K562 (cell line): ENCODE measurements around the gene EPHB2. TPM values are rescaled to one million over a fixed set of nuclear protein-coding genes. Genes with fewer than 3 reads are reported as not detected.

Source experiments
- ATAC-seq: fragments of 200-7000 bp; cut with Tn5 transposase; 3 replicates; pipeline ENCODE4 v1.9.1; 2020; ENCODE audit warnings: moderate library complexity
- BruUV-seq: library from RNA; stranded (reverse); fragments of 400-500 nt; replicated peaks from 2 replicates; lab custom pipeline; 2021; lab: Mats Ljungman, UMichigan
- CTCF ChIA-PET: fragments of 300-600 bp; formaldehyde crosslinking; extraction: SDS; loops from one replicate; lab custom pipeline; 2021; ENCODE audit warnings: low intra/inter-chr PET ratio; lab: Yijun Ruan, JAX
- POLR2A ChIA-PET: fragments of 300-600, 350-650 bp; sonication (Branson Sonifier 250); formaldehyde crosslinking; extraction: SDS; loops from one replicate; lab custom pipeline; 2021; ENCODE audit warnings: antibody characterized with exemption, inconsistent platforms; lab: Yijun Ruan, JAX
- DNase-seq, 4 experiments: peaks; one replicate each; pipeline versions ENCODE4 v3.0.0 to v3.0.0-alpha.2; 2011 to 2018; ENCODE audit warnings: low spot score in 3 of 4, mixed read lengths in 3 of 4; ENCODE audit errors: extremely low read depth in 1 of 4
- FAIRE-seq: peaks from 2 replicates; lab custom pipeline; 2011; peaks lifted over from hg19 to GRCh38; lab: Jason Lieb, UNC
- H2AFZ ChIP-seq: 2 replicates; pipeline ENCODE4 v1.6.0; 2011; ENCODE audit warnings: low read depth, low read length, control low read depth, inconsistent platforms
- H3K27ac ChIP-seq: fragments of 200-600 bp; 3 replicates; pipeline ENCODE4 v1.8.0; 2011; ENCODE audit warnings: low read depth, mild to moderate bottlenecking, control low read depth, inconsistent platforms, low read length, moderate library complexity, mixed read lengths; ENCODE audit errors: extremely low read depth
- H3K27me3 ChIP-seq, 2 experiments: fragments of 300-600 bp in 1 of 2; 2 replicates in 1 of 2; 3 replicates in 1 of 2; pipeline versions ENCODE4 v1.6.0 to v1.8.0; 2011; ENCODE audit warnings: inconsistent platforms in 2 of 2, low read length in 2 of 2, mild to moderate bottlenecking in 1 of 2, mixed read lengths in 1 of 2, moderate library complexity in 1 of 2; ENCODE audit not compliant: control insufficient read depth in 2 of 2, insufficient read depth in 2 of 2
- H3K36me3 ChIP-seq: fragments of 300-600 bp; 3 replicates; pipeline ENCODE4 v1.8.0; 2011; ENCODE audit warnings: mild to moderate bottlenecking, low read length, inconsistent platforms; ENCODE audit not compliant: control insufficient read depth, insufficient read depth
- H3K4me1 ChIP-seq, 2 experiments: fragments of 200-600 bp in 1 of 2; replicated peaks in 1 of 2; 2 replicates in 1 of 2; 3 replicates in 1 of 2; pipeline versions ENCODE4 v1.5.1 to v1.8.0; 2011; ENCODE audit warnings: inconsistent platforms in 2 of 2, low read length in 2 of 2, mild to moderate bottlenecking in 1 of 2, mixed read lengths in 1 of 2, moderate library complexity in 1 of 2; ENCODE audit not compliant: control insufficient read depth in 2 of 2, insufficient read depth in 2 of 2
- H3K4me2 ChIP-seq: 2 replicates; pipeline ENCODE4 v1.6.1; 2011; ENCODE audit warnings: low read length, control low read depth, inconsistent platforms, mixed read lengths; ENCODE audit not compliant: insufficient read depth
- H3K4me3 ChIP-seq: fragments of 200-600 bp; sonication (generic), shearing (Covaris generic); 2 replicates; pipeline ENCODE4 v1.5.1; 2016; ENCODE audit warnings: control low read depth, inconsistent platforms
- H3K79me2 ChIP-seq: fragments of 200-600 bp; 3 replicates; pipeline ENCODE4 v1.8.0; 2011; ENCODE audit warnings: low read length, inconsistent platforms; ENCODE audit not compliant: control insufficient read depth, insufficient read depth
- H3K9ac ChIP-seq, 2 experiments: 2 replicates each; pipeline versions ENCODE4 v1.6.0 to v1.6.1; 2011; ENCODE audit warnings: low read depth in 2 of 2, low read length in 2 of 2, control low read depth in 1 of 2, inconsistent platforms in 1 of 2, mild to moderate bottlenecking in 1 of 2, mixed read lengths in 1 of 2; ENCODE audit not compliant: insufficient read depth in 1 of 2
- H3K9me1 ChIP-seq: one replicate; pipeline ENCODE4 v1.6.0; 2011; ENCODE audit warnings: inconsistent platforms, mild to moderate bottlenecking, low read length, moderate library complexity; ENCODE audit not compliant: control insufficient read depth, insufficient read depth
- H3K9me3 ChIP-seq: replicated peaks from 2 replicates; pipeline ENCODE4 v1.5.1; 2011; ENCODE audit warnings: low read depth, low read length, inconsistent platforms; ENCODE audit not compliant: control insufficient read depth, insufficient read depth
- H4K20me1 ChIP-seq: replicated peaks from 2 replicates; pipeline ENCODE4 v1.6.1; 2011; ENCODE audit warnings: low read length, inconsistent platforms, mixed read lengths; ENCODE audit not compliant: control insufficient read depth, insufficient read depth
- RBM25 ChIP-seq: fragments of 200-400 bp; formaldehyde crosslinking; IDR thresholded peaks from 2 replicates; pipeline ENCODE4 v1.6.1; 2018; ENCODE audit warnings: low read length, low read depth, moderate library complexity; ENCODE audit not compliant: severe bottlenecking
- SETDB1 ChIP-seq: IDR thresholded peaks from one replicate; pipeline ENCODE4 v1.6.1; 2012; ENCODE audit warnings: low read length, control low read depth, inconsistent platforms
- TEAD1 ChIP-seq, 2 experiments: fragments of 450-650 bp in 1 of 2; sonication (generic) in 1 of 2; formaldehyde crosslinking; IDR thresholded peaks; 2 replicates each; pipeline versions ENCODE4 v1.4.0 to v1.8.0; 2020 to 2022; ENCODE audit warnings: mild to moderate bottlenecking in 2 of 2, missing genetic modification reagents in 1 of 2
- ZNF124 ChIP-seq: sonication (generic); formaldehyde crosslinking; IDR thresholded peaks from 2 replicates; pipeline ENCODE4 v1.8.1; 2022; ENCODE audit warnings: missing genetic modification reagents
- ZNF146 ChIP-seq: IDR thresholded peaks from one replicate; pipeline ENCODE4 v1.6.1; 2018; ENCODE audit warnings: missing compliant biosample characterization; ENCODE audit not compliant: unreplicated experiment
- ZNF444 ChIP-seq: fragments of 250-450 bp; sonication (Bioruptor Pico); IDR thresholded peaks from 2 replicates; pipeline ENCODE4 v1.4.0; 2020; ENCODE audit warnings: mild to moderate bottlenecking, moderate library complexity
- ZNF57 ChIP-seq: fragments of 450-650 bp; formaldehyde crosslinking; IDR thresholded peaks from 2 replicates; pipeline ENCODE4 v1.4.0; 2020; ENCODE audit warnings: mild to moderate bottlenecking, moderate library complexity
- WGBS: fragments of 100-300 bp; shearing (Covaris generic); methylation state at CpG from one replicate; pipeline ENCODE4 v1.1.6; 2016; ENCODE audit warnings: low coverage, mixed read lengths; ENCODE audit not compliant: insufficient coverage; ENCODE audit errors: missing lambda C conversion rate; 5-methylcytosine and 5-hydroxymethylcytosine counted together
- in situ Hi-C: fragments of 300-500 bp; cut with MboI; formaldehyde crosslinking; loops from 4 replicates; pipeline ENCODE4 v1.15.0; 2018; ENCODE audit warnings: inconsistent platforms, mixed read lengths
- intact Hi-C: fragments of 100-400 bp; cut with micrococcal nuclease; formaldehyde crosslinking; loops from 2 replicates; pipeline ENCODE4 v1.14.2; 2022
- microRNA-seq: library from miRNA; unstranded; fragments of <30 nt; microRNA quantifications from one replicate; pipeline ENCODE4, GENCODE V29; 2018; ENCODE audit warnings: borderline microRNAs expressed
- polyA plus RNA-seq, 8 experiments: library from polyadenylated mRNA; depleted of rRNA in 4 of 8; stranded (reverse) in 5 of 8; unstranded in 3 of 8; fragments of >200 nt; fragmentation: Nextera tagmentation in 2 of 8; fragmentation: Illumina TruSeq in 1 of 8; extraction: Ambion mirVana in 2 of 8; extraction: Trizol in 1 of 8; gene quantifications; 2 replicates each; pipeline versions ENCODE4 v1.2.1 to v1.2.3, GENCODE V29; 2011 to 2014; ENCODE audit warnings: inconsistent platforms in 1 of 8, missing spikeins in 1 of 8
- small RNA-seq: library from RNA; depleted of rRNA; stranded (forward); fragments of <200 nt; gene quantifications from one replicate; pipeline ENCODE3, GENCODE V24; 2014
- total RNA-seq, 7 experiments: library from RNA; depleted of rRNA in 6 of 7; stranded (reverse); fragments of >200 nt in 6 of 7; fragmentation: Illumina TruSeq in 2 of 7; extraction: Trizol in 2 of 7; gene quantifications; 2 replicates each; pipeline versions ENCODE4 v1.2.1 to v1.2.3, GENCODE V29; 2011 to 2021; ENCODE audit warnings: low replicate concordance in 1 of 7
- TF ChIP-seq, protein P1 (sequence below): fragments of 250-450 bp; sonication (Bioruptor Pico); IDR thresholded peaks from 2 replicates; pipeline ENCODE4 v1.8.0; 2021; ENCODE audit warnings: moderate library complexity, mild to moderate bottlenecking, inconsistent platforms

The EPHB2 gene
- total and polyA plus RNA-seq, 9 of the 15 experiments (the other 6 are each of a cell fraction or from before 2014, with no cell fraction given), result not detected

DNA sequence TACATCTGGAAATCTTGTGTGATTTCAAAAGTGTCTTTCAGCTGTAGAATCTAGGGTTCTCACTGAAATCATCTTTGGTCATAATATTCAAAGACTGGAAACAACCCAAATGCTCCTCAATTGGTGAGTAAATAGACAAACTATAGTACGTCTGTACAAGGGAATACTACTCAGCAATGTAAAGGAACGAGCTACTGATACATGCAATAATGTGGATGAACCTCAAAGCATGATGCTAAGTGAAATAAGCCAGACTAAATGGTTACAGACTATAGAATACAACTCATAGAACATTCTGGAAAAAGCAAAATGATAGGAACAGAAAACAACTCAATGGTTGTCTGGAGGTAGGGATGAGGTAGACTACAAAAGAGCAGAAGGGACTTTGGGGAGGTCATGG lies 259.5 kb downstream of the EPHB2 start:
- H3K9me1 ChIP-seq, result no peaks in the 10 kb centered on the region
- TF ChIP-seq RBM25 (peak; percentile 3), TEAD1 (CRISPR knock-in tag; IDR thresholded peaks at IDR 0.05) (no peak), ZNF57 (no peak), ZNF124 (CRISPR knock-in tag) (no peak), SETDB1 (no peak), ZNF146 (CRISPR knock-in tag) (peak; percentile 50), ZNF444 (CRISPR knock-in tag) (no peak)
- TF ChIP-seq, protein P1, sequence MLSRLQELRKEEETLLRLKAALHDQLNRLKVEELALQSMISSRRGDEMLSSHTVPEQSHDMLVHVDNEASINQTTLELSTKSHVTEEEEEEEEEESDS (CRISPR knock-in tag), result no peak
- no peaks in the 10 kb centered on the region; a peak in 2 of 5 replicates for H3K4me1 ChIP-seq
- CTCF ChIA-PET, result no interaction called here
- ATAC-seq, result no peak
- DNase-seq, result no peak
- no peaks in the 10 kb centered on the region for H3K9me3 ChIP-seq
- in situ Hi-C loops (loop anchor here (10.0 kb wide), 2 partner anchors 125 to 565 kb away; partner anchors contain the start of gene E2F2), intact Hi-C loops (loop anchor here (10.0 kb wide), 1 partner anchor 565 kb away; the partner anchor contains the start of gene E2F2)
- H3K4me3 ChIP-seq, result no peak overlapping the region
- H3K27me3 ChIP-seq, result peaks cover 15 to 24% of the 10 kb centered on the region in 2 experiments
- POLR2A ChIA-PET, result interaction anchor here (0.7 kb wide), 1 partner anchor 36 kb away, joined by 3 read pairs; no protein-coding TSS in a partner anchor
- no peak overlapping the region for H3K4me2 ChIP-seq
- FAIRE-seq, result no peak
- no peak overlapping the region for H2AFZ ChIP-seq
- WGBS, result 0% methylated on average over 2 of the region's 2 CpGs
- H4K20me1 ChIP-seq, result no peaks in the 10 kb centered on the region
- no peak overlapping the region for H3K9ac ChIP-seq
- BruUV-seq, result no TSS peak
- H3K36me3 ChIP-seq, result no peaks in the 10 kb centered on the region
- H3K79me2 ChIP-seq, result no peaks in the 10 kb centered on the region
- H3K27ac ChIP-seq, result no peak overlapping the region

Small RNA genes lying within 50 kb of the gene (microRNA-seq; reads per million reads assigned to microRNA genes)
- gene MIR4253 (not detected), gene MIR4684 (not detected)

Small RNA genes lying within 50 kb of the gene (small RNA-seq; reads per million reads assigned to genes)
- gene MIR4253 (not detected), gene MIR4684 (not detected)

Other genes with a start within 250 kb of the EPHB2 start
- gene EPHA8, start 147.3 kb upstream of the EPHB2 start, total RNA-seq (2014; rRNA removed), result not detected in 2 replicates
- gene EPHA8, start 147.3 kb upstream of the EPHB2 start, total RNA-seq (2014; rRNA removed; fragmentation: Illumina TruSeq; extraction: Trizol), result not detected in 2 replicates
- not detected in 2 replicates for gene EPHA8, start 147.3 kb upstream of the EPHB2 start, total RNA-seq (2015; rRNA removed; fragmentation: Illumina TruSeq; extraction: Trizol)
- gene EPHA8, start 147.3 kb upstream of the EPHB2 start, total RNA-seq (2021), result not detected in 2 replicates
- not detected in 2 replicates for gene EPHA8, start 147.3 kb upstream of the EPHB2 start, polyA plus RNA-seq (2011; rRNA removed)
- not detected in 2 replicates for gene EPHA8, start 147.3 kb upstream of the EPHB2 start, polyA plus RNA-seq (2014; fragmentation: Illumina TruSeq; extraction: Trizol)
- not detected for gene EPHA8, start 147.3 kb upstream of the EPHB2 start, polyA plus RNA-seq (2014; fragmentation: Nextera tagmentation; extraction: Ambion mirVana)
- gene EPHA8, start 147.3 kb upstream of the EPHB2 start, polyA plus RNA-seq (2014; rRNA removed), result not detected in 2 replicates
- gene C1QA, start 74.2 kb upstream of the EPHB2 start, total RNA-seq (2014; rRNA removed), result not detected in 2 replicates
- not detected in 2 replicates for gene C1QA, start 74.2 kb upstream of the EPHB2 start, total RNA-seq (2014; rRNA removed; fragmentation: Illumina TruSeq; extraction: Trizol)
- not detected in 2 replicates for gene C1QA, start 74.2 kb upstream of the EPHB2 start, total RNA-seq (2015; rRNA removed; fragmentation: Illumina TruSeq; extraction: Trizol)
- 0.71 and 0.94 TPM in 2 replicates for gene C1QA, start 74.2 kb upstream of the EPHB2 start, total RNA-seq (2021)
- gene C1QA, start 74.2 kb upstream of the EPHB2 start, polyA plus RNA-seq (2011; rRNA removed), result not detected in 2 replicates
- not detected in 2 replicates for gene C1QA, start 74.2 kb upstream of the EPHB2 start, polyA plus RNA-seq (2014; fragmentation: Illumina TruSeq; extraction: Trizol)
- not detected for gene C1QA, start 74.2 kb upstream of the EPHB2 start, polyA plus RNA-seq (2014; fragmentation: Nextera tagmentation; extraction: Ambion mirVana)
- not detected in 2 replicates for gene C1QA, start 74.2 kb upstream of the EPHB2 start, polyA plus RNA-seq (2014; rRNA removed)
- not detected in 2 replicates for gene C1QC, start 67.2 kb upstream of the EPHB2 start, total RNA-seq (2014; rRNA removed)
- gene C1QC, start 67.2 kb upstream of the EPHB2 start, total RNA-seq (2014; rRNA removed; fragmentation: Illumina TruSeq; extraction: Trizol), result not detected in 2 replicates
- not detected in 2 replicates for gene C1QC, start 67.2 kb upstream of the EPHB2 start, total RNA-seq (2015; rRNA removed; fragmentation: Illumina TruSeq; extraction: Trizol)
- gene C1QC, start 67.2 kb upstream of the EPHB2 start, total RNA-seq (2021), result 0.47 and 0.69 TPM in 2 replicates
- not detected in 2 replicates for gene C1QC, start 67.2 kb upstream of the EPHB2 start, polyA plus RNA-seq (2011; rRNA removed)
- not detected in 2 replicates for gene C1QC, start 67.2 kb upstream of the EPHB2 start, polyA plus RNA-seq (2014; fragmentation: Illumina TruSeq; extraction: Trizol)
- gene C1QC, start 67.2 kb upstream of the EPHB2 start, polyA plus RNA-seq (2014; fragmentation: Nextera tagmentation; extraction: Ambion mirVana), result not detected
- gene C1QC, start 67.2 kb upstream of the EPHB2 start, polyA plus RNA-seq (2014; rRNA removed), result not detected in 2 replicates
- gene C1QB, start 57.6 kb upstream of the EPHB2 start, total RNA-seq (2014; rRNA removed), result not detected in 2 replicates
- gene C1QB, start 57.6 kb upstream of the EPHB2 start, total RNA-seq (2014; rRNA removed; fragmentation: Illumina TruSeq; extraction: Trizol), result not detected in 2 replicates
- not detected in 2 replicates for gene C1QB, start 57.6 kb upstream of the EPHB2 start, total RNA-seq (2015; rRNA removed; fragmentation: Illumina TruSeq; extraction: Trizol)
- 0.51 and 0.55 TPM in 2 replicates for gene C1QB, start 57.6 kb upstream of the EPHB2 start, total RNA-seq (2021)
- gene C1QB, start 57.6 kb upstream of the EPHB2 start, polyA plus RNA-seq (2011; rRNA removed), result not detected in 2 replicates
- not detected in 2 replicates for gene C1QB, start 57.6 kb upstream of the EPHB2 start, polyA plus RNA-seq (2014; fragmentation: Illumina TruSeq; extraction: Trizol)
- gene C1QB, start 57.6 kb upstream of the EPHB2 start, polyA plus RNA-seq (2014; fragmentation: Nextera tagmentation; extraction: Ambion mirVana), result not detected
- not detected in 2 replicates for gene C1QB, start 57.6 kb upstream of the EPHB2 start, polyA plus RNA-seq (2014; rRNA removed)